OCI-LY1 (cell line): Measurements from ENCODE around the gene NKPD1.

Experiments
- H2AFZ ChIP-seq: fragments of 200-600 bp; sonication (generic), shearing (Covaris generic); 2 replicates; pipeline ENCODE4 v1.6.0; 2014; ENCODE audit warnings: antibody characterized with exemption, mild to moderate bottlenecking, low read length
- H3F3A ChIP-seq: fragments of 200-600 bp; sonication (generic), shearing (Covaris generic); 2 replicates; pipeline ENCODE4 v1.6.0; 2014; ENCODE audit warnings: mild to moderate bottlenecking, antibody characterized with exemption, low read length, moderate library complexity; ENCODE audit not compliant: insufficient read depth
- H3K27ac ChIP-seq: fragments of 200-600 bp; sonication (generic); 2 replicates; pipeline ENCODE4 v1.5.1; 2014; ENCODE audit warnings: low read length, mixed run types, mild to moderate bottlenecking, low read depth; ENCODE audit not compliant: poor library complexity, severe bottlenecking
- H3K27me3 ChIP-seq: fragments of 200-600 bp; sonication (generic); 2 replicates; pipeline ENCODE4 v1.6.0; 2014; ENCODE audit warnings: antibody characterized with exemption, mild to moderate bottlenecking, low read length, moderate library complexity; ENCODE audit not compliant: insufficient read depth
- H3K36me3 ChIP-seq: fragments of 200-600 bp; sonication (generic); 2 replicates; pipeline ENCODE4 v1.6.1; 2014; ENCODE audit warnings: mild to moderate bottlenecking, antibody characterized with exemption, low read length, moderate library complexity, mixed read lengths; ENCODE audit not compliant: insufficient read depth
- H3K4me1 ChIP-seq: fragments of 200-600 bp; sonication (generic); 2 replicates; pipeline ENCODE4 v1.5.1; 2014; ENCODE audit warnings: mild to moderate bottlenecking, low read length, moderate library complexity; ENCODE audit not compliant: insufficient read depth, severe bottlenecking
- H3K4me2 ChIP-seq: fragments of 200-600 bp; sonication (generic), shearing (Covaris generic); 2 replicates; pipeline ENCODE4 v1.6.1; 2014; ENCODE audit warnings: low read length
- H3K4me3 ChIP-seq: fragments of 200-600 bp; sonication (generic); 2 replicates; pipeline ENCODE4 v1.5.1; 2014; ENCODE audit warnings: low read length, low read depth, mild to moderate bottlenecking, mixed read lengths; ENCODE audit not compliant: poor library complexity, severe bottlenecking
- H3K79me2 ChIP-seq: fragments of 200-600 bp; shearing (Covaris generic); 2 replicates; pipeline ENCODE4 v1.6.1; 2016; ENCODE audit warnings: mixed run types, low read length, mixed read lengths; ENCODE audit not compliant: insufficient read depth
- H3K9ac ChIP-seq: fragments of 200-600 bp; sonication (generic), shearing (Covaris generic); 2 replicates; pipeline ENCODE4 v1.6.1; 2014; ENCODE audit warnings: mild to moderate bottlenecking, low read length, mixed read lengths
- H3K9me2 ChIP-seq: fragments of 200-600 bp; sonication (generic), shearing (Covaris generic); 2 replicates; pipeline ENCODE4 v1.6.1; 2014; ENCODE audit warnings: low read depth, mild to moderate bottlenecking, low read length, mixed read lengths
- H3K9me3 ChIP-seq: fragments of 200-600 bp; shearing (Covaris generic); 2 replicates; pipeline ENCODE4 v1.6.1; 2014; ENCODE audit warnings: low read length, mixed read lengths
- H4K20me1 ChIP-seq: fragments of 200-600 bp; sonication (generic), shearing (Covaris generic); 2 replicates; pipeline ENCODE4 v1.6.0; 2016; ENCODE audit warnings: mild to moderate bottlenecking, low read length; ENCODE audit not compliant: insufficient read depth
- EZH2 ChIP-seq: fragments of 200-600 bp; sonication (generic), shearing (Covaris generic); IDR thresholded peaks from 2 replicates; pipeline ENCODE4 v1.8.0; 2017; ENCODE audit warnings: borderline replicate concordance, mixed run types, mild to moderate bottlenecking, antibody characterized with exemption, low read length, moderate library complexity, mixed read lengths
- TF ChIP-seq, protein P1 (sequence below): fragments of 200-600 bp; sonication (generic), shearing (Covaris generic); IDR thresholded peaks from 2 replicates; pipeline ENCODE4 v1.5.1; 2017; ENCODE audit warnings: mild to moderate bottlenecking, antibody characterized with exemption, low read length, moderate library complexity, mixed read lengths

The NKPD1 gene

DNA sequence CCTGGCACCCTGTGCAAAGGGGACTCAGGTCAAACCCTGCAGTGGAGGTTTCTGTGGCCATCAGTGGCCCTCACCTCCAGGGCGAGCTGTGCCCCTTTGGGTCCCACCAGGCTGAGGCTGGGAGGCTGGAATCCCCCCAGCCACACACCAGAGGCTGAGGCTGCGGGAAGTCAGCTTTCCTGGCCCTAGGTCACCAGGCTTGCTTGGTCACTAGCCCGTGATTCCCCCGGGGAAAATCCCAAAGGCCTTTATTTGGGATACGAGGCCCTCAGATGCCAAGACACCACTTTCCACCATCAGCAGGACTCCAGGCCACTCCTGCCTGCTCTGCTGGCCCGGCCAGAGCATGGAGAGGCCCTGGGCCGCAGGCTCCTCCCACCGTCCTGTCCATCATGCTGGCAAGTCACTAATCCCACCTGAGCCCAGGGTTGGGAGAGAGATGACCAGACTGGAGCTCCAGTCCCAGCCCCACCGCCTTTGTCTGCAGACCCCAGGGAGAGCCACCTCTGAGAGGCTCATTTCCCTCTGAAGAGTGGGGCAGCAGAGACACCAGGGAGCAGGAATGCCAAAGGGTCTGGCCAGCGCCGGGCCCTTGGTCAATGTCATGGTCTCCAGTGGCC lies 4.7 kb downstream of the NKPD1 start:
- Histone ChIP-seq H3K4me2 (no peak overlapping the region), H3K4me1 (no peaks in the 10 kb centered on the region), H3K27ac (no peak overlapping the region), H4K20me1 (no peaks in the 10 kb centered on the region), H2AFZ (no peak overlapping the region), H3K36me3 (no peaks in the 10 kb centered on the region), H3F3A (no peaks in the 10 kb centered on the region), H3K4me3 (no peak overlapping the region), H3K27me3 (peaks cover 10% of the 10 kb centered on the region), H3K9ac (no peak overlapping the region), H3K9me3 (no peaks in the 10 kb centered on the region), H3K9me2 (no peaks in the 10 kb centered on the region), H3K79me2 (no peaks in the 10 kb centered on the region)
- TF ChIP-seq, protein P1, sequence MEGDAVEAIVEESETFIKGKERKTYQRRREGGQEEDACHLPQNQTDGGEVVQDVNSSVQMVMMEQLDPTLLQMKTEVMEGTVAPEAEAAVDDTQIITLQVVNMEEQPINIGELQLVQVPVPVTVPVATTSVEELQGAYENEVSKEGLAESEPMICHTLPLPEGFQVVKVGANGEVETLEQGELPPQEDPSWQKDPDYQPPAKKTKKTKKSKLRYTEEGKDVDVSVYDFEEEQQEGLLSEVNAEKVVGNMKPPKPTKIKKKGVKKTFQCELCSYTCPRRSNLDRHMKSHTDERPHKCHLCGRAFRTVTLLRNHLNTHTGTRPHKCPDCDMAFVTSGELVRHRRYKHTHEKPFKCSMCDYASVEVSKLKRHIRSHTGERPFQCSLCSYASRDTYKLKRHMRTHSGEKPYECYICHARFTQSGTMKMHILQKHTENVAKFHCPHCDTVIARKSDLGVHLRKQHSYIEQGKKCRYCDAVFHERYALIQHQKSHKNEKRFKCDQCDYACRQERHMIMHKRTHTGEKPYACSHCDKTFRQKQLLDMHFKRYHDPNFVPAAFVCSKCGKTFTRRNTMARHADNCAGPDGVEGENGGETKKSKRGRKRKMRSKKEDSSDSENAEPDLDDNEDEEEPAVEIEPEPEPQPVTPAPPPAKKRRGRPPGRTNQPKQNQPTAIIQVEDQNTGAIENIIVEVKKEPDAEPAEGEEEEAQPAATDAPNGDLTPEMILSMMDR, result no peak
- no peak for TF ChIP-seq EZH2

DNA sequence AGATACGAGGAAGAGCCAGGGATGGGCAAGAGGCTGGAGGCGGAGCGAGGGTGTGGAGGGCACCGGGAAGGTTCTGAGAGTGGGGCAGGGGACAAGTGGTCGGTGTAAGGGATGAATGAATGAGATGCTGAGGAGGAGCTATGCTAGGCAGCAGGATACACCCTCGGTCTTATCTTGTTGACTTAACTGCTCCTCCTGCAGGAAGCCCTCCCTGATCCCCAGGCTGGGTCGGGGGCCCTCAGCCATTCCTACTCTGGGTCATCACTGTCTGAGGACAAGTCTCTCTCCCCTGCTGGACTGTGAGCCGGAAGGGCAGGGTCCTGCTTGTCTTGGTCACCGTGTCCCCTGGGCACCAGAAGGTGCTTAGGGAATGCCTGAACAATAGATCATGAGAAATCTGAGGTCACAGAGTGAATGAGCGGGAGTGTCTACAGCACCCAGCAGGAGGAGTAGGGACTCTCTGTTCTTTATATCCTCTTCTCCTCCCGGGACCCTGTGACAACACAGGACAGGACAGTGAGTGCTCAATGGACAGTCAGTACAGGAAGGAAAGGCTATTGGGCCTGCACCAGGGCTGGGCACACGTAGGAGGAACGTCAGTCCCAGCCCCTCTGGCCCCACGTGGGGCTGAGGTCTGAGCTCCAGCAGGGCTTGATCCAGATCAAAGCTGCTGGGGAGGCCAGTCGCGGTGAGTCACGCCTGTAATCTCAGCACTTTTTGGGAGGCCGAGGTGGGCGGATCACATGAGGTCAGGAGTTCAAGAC lies 6.5 kb downstream of the NKPD1 start:
- peaks cover 4% of the 10 kb centered on the region for H3K27me3 ChIP-seq
- H3K79me2 ChIP-seq, result no peaks in the 10 kb centered on the region
- no peaks in the 10 kb centered on the region for H4K20me1 ChIP-seq
- H3K9ac ChIP-seq, result no peak overlapping the region
- H3K9me2 ChIP-seq, result no peaks in the 10 kb centered on the region
- peak overlapping the region; percentile 21; the same call in 1 of the 2 replicates for H3K4me2 ChIP-seq
- H3F3A ChIP-seq, result no peaks in the 10 kb centered on the region
- H3K36me3 ChIP-seq, result no peaks in the 10 kb centered on the region
- TF ChIP-seq, protein P1, result no peak
- TF ChIP-seq EZH2, result no peak
- H3K4me3 ChIP-seq, result no peak overlapping the region
- H3K27ac ChIP-seq, result no peak overlapping the region
- no peaks in the 10 kb centered on the region for H3K9me3 ChIP-seq
- no peaks in the 10 kb centered on the region for H3K4me1 ChIP-seq
- H2AFZ ChIP-seq, result no peak overlapping the region

DNA sequence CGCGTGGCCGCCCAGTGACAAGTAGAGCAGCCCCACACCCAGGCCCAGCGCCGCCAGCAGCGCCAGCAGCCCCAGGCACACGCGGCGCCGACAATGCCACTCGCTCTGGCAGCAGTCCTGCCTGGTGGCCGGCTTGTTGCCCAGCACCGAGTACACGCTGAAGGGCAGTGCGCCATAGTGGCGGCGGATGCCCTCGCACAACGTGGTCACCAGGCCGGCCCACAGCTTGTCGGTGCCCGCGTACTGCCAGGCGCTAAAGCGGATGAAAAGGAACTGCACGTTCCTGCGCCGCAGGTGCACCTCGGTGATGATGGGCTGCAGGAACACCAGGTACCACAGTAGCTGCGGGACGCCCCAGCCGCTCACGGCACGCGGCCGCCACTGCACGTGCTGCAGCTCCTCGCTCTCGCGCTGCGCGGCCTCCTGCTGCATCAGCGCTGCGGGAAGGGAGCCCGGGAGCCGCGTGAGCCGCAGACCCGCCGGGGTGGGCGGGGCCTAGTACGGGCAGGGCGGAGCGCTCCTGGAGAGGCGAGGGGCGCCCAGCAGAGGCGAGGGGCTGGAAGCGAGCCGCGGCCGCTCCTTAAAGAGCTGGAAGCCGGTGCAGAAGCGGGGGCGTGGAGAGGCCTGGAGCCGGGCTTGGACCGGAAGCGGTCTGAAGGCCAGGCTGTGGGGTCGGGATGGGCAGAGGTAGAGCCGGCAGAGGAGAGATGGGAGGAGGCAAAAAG lies 7.3 kb downstream of the NKPD1 start:
- no peaks in the 10 kb centered on the region for H3K79me2 ChIP-seq
- H4K20me1 ChIP-seq, result no peaks in the 10 kb centered on the region
- H3F3A ChIP-seq, result no peaks in the 10 kb centered on the region
- no peaks in the 10 kb centered on the region for H3K36me3 ChIP-seq
- no peaks in the 10 kb centered on the region for H3K4me1 ChIP-seq
- no peak overlapping the region for H2AFZ ChIP-seq
- no peaks in the 10 kb centered on the region for H3K27me3 ChIP-seq
- no peak overlapping the region for H3K9ac ChIP-seq
- H3K4me3 ChIP-seq, result no peak overlapping the region
- TF ChIP-seq, protein P1, result no peak
- no peak for TF ChIP-seq EZH2
- H3K9me2 ChIP-seq, result no peaks in the 10 kb centered on the region
- no peaks in the 10 kb centered on the region for H3K9me3 ChIP-seq
- no peak overlapping the region for H3K27ac ChIP-seq
- peak overlapping the region; percentile 21; the same call in 1 of the 2 replicates for H3K4me2 ChIP-seq
